Astrocyte (in vitro differentiated cells and primary cell): Measurements from ENCODE around the gene CSF2RB.

ENCODE experiments used
- EZH2 ChIP-seq: IDR thresholded peaks from 2 replicates; pipeline ENCODE4 v1.6.1; 2012; ENCODE audit warnings: mild to moderate bottlenecking, low read length, inconsistent platforms; ENCODE audit not compliant: insufficient read depth
- TF ChIP-seq, protein P1 (sequence below): IDR thresholded peaks from 2 replicates; pipeline ENCODE4 v1.5.1; 2011; ENCODE audit warnings: low read depth, mild to moderate bottlenecking, inconsistent platforms, low read length, moderate library complexity; ENCODE audit not compliant: insufficient read depth

DNA sequence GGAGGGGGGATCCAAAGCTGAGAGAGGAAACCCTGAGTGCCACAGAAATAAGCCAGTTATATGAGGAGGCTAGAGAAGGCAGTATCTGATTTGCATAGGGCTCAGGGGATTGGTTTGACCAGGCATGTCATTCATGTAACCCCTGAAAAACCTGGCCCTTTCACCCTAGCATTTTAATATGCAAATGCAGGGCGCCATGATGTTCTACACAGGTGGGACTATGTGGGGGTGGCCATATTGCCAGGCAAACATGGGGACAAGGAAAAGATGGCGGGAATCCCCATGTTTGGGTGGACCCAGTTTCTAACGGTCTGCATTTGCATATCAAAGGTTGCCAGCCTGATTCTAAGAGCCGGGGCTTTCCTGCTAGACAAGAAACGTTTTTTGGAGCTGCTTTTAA is 27.2 kb downstream of the CSF2RB start:
- TF ChIP-seq, protein P1, sequence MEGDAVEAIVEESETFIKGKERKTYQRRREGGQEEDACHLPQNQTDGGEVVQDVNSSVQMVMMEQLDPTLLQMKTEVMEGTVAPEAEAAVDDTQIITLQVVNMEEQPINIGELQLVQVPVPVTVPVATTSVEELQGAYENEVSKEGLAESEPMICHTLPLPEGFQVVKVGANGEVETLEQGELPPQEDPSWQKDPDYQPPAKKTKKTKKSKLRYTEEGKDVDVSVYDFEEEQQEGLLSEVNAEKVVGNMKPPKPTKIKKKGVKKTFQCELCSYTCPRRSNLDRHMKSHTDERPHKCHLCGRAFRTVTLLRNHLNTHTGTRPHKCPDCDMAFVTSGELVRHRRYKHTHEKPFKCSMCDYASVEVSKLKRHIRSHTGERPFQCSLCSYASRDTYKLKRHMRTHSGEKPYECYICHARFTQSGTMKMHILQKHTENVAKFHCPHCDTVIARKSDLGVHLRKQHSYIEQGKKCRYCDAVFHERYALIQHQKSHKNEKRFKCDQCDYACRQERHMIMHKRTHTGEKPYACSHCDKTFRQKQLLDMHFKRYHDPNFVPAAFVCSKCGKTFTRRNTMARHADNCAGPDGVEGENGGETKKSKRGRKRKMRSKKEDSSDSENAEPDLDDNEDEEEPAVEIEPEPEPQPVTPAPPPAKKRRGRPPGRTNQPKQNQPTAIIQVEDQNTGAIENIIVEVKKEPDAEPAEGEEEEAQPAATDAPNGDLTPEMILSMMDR: no peak
- TF ChIP-seq EZH2: no peak
